Measurements from ENCODE around the gene RRP9. TPM values are rescaled to one million over a fixed set of nuclear protein-coding genes. Genes with fewer than 3 reads are reported as not detected.

The RRP9 gene
- total RNA-seq, 4 donors from 2014 or later = 7.1 to 29.5 (median 11.1) TPM

GRCh38 chr3:51953445-51953844 is 11.7 kb upstream of the RRP9 start:
- intact Hi-C loops (cut with DNase I; ENCODE audit: low total_unique reads) = no loop called here
- 65 to 79% methylated on average over 3 of the region's 3 CpGs for WGBS, 2 donors (ENCODE audit: low coverage in 1 of 2)

GRCh38 chr3:51950899-51951298 is 9.2 kb upstream of the RRP9 start:
- 100% methylated on average over 1 to 2 of the region's 2 CpGs for WGBS, 2 donors (ENCODE audit: low coverage in 1 of 2)
- Histone ChIP-seq H3K9me3 (no peaks in the 10 kb centered on the region), H3K36me3 (no peaks in the 10 kb centered on the region), H3K4me1 (peaks cover 0 to 8% (median 2%) of the 10 kb centered on the region in 4 donors), H3K27me3 (peaks cover 12% of the 10 kb centered on the region), H3K27ac (no peak overlapping the region), H3K4me3 (no peak overlapping the region)
- intact Hi-C loops (cut with DNase I; ENCODE audit: low total_unique reads) (no loop called here), in situ Hi-C loops (cut with MboI; ENCODE audit: low pct_ligation_motif_present in 1 of 4, low pct_unique_long_range_greater_than_20kb in 1 of 4, low sequenced_read_pairs in 3 of 4) (no loop called here)
- no peak for TF ChIP-seq POLR2AphosphoS5 (IDR thresholded peaks at IDR 0.05)
- no peak for TF ChIP-seq CTCF (IDR thresholded peaks at IDR 0.05)
- TF ChIP-seq POLR2A (IDR thresholded peaks at IDR 0.05) = no peak
- TF ChIP-seq EP300 (IDR thresholded peaks at IDR 0.05; ENCODE audit: low read depth) = no peak
- no peak for DNase-seq

More at GRCh38 chr3:51953445-51953844, 11.7 kb upstream of the RRP9 start:
- no peak for DNase-seq
- Histone ChIP-seq H3K9me3 (no peaks in the 10 kb centered on the region), H3K36me3 (no peaks in the 10 kb centered on the region), H3K27ac (no peak overlapping the region), H3K27me3 (peaks cover 20% of the 10 kb centered on the region), H3K4me1 (peaks cover 0 to 16% (median 10%) of the 10 kb centered on the region in 4 donors), H3K4me3 (no peak overlapping the region)
- in situ Hi-C loops (cut with MboI; ENCODE audit: low pct_ligation_motif_present in 1 of 4, low pct_unique_long_range_greater_than_20kb in 1 of 4, low sequenced_read_pairs in 3 of 4) = no loop called here
- TF ChIP-seq CTCF (IDR thresholded peaks at IDR 0.05) (no peak), POLR2AphosphoS5 (IDR thresholded peaks at IDR 0.05) (no peak), POLR2A (IDR thresholded peaks at IDR 0.05) (no peak), EP300 (IDR thresholded peaks at IDR 0.05; ENCODE audit: low read depth) (no peak)

- Histone ChIP-seq H3K4me1 (no peaks in the 10 kb centered on the region), H3K4me3 (no peak overlapping the region), H3K27me3 (no peaks in the 10 kb centered on the region), H3K27ac (no peak overlapping the region), H3K36me3 (no peaks in the 10 kb centered on the region), H3K9me3 (no peaks in the 10 kb centered on the region)
- in situ Hi-C loops (cut with MboI; ENCODE audit: low pct_ligation_motif_present in 1 of 4, low pct_unique_long_range_greater_than_20kb in 1 of 4, low sequenced_read_pairs in 3 of 4) = no loop called here
- TF ChIP-seq EP300 (IDR thresholded peaks at IDR 0.05; ENCODE audit: low read depth) (no peak), POLR2AphosphoS5 (IDR thresholded peaks at IDR 0.05) (no peak), CTCF (IDR thresholded peaks at IDR 0.05) (no peak), POLR2A (IDR thresholded peaks at IDR 0.05) (no peak)
- WGBS, 2 donors (ENCODE audit: low coverage in 1 of 2) = 97% methylated on average over 5 of the region's 5 CpGs; no CpG with 5 or more reads in 1 of the 2 donors
- intact Hi-C loops (cut with DNase I; ENCODE audit: low total_unique reads) = loop anchor here (5.0 kb wide), 1 partner anchor 1863 kb away; no protein-coding TSS in a partner anchor
- DNase-seq = no peak
Measured at GRCh38 chr3:51949121-51949520, 7.4 kb upstream of the RRP9 start.

- no peak for DNase-seq
- H3K27ac ChIP-seq = no peak overlapping the region
- intact Hi-C loops (cut with DNase I; ENCODE audit: low total_unique reads) (loop anchor here (5.0 kb wide), 1 partner anchor 1864 kb away; no protein-coding TSS in a partner anchor), in situ Hi-C loops (cut with MboI; ENCODE audit: low pct_ligation_motif_present in 1 of 4, low pct_unique_long_range_greater_than_20kb in 1 of 4, low sequenced_read_pairs in 3 of 4) (no loop called here)
- no peaks in the 10 kb centered on the region for H3K27me3 ChIP-seq
- no peaks in the 10 kb centered on the region for H3K9me3 ChIP-seq
- no peaks in the 10 kb centered on the region for H3K36me3 ChIP-seq
- WGBS, 2 donors (ENCODE audit: low coverage in 1 of 2) = 97% methylated on average over 10 of the region's 10 CpGs; no CpG with 5 or more reads in 1 of the 2 donors
- peaks cover 0 to 4% (median 2%) of the 10 kb centered on the region in 4 donors for H3K4me1 ChIP-seq
- TF ChIP-seq POLR2A (IDR thresholded peaks at IDR 0.05) (no peak), CTCF (IDR thresholded peaks at IDR 0.05) (no peak), POLR2AphosphoS5 (IDR thresholded peaks at IDR 0.05) (no peak), EP300 (IDR thresholded peaks at IDR 0.05; ENCODE audit: low read depth) (no peak)
- no peak overlapping the region for H3K4me3 ChIP-seq
Measured at GRCh38 chr3:51948016-51948580, 6.4 kb upstream of the RRP9 start.
